HFFc6 (cell line): ENCODE results near the gene SEMA4D. TPM values are rescaled to one million over a fixed set of nuclear protein-coding genes. Genes with fewer than 3 reads are reported as not detected.

Experiments used
- DNase-seq: peaks from one replicate; pipeline ENCODE4 v3.0.0-alpha.2; 2018
- H3K27ac Mint-ChIP-seq: 2 replicates; pipeline ENCODE4 v1.8.0; 2020; ENCODE audit warnings: mild to moderate bottlenecking, mixed read lengths
- H3K27me3 Mint-ChIP-seq: 2 replicates; pipeline ENCODE4 v1.8.0; 2021; ENCODE audit warnings: mild to moderate bottlenecking, moderate library complexity, mixed read lengths; ENCODE audit not compliant: insufficient read depth
- H3K36me3 Mint-ChIP-seq: 2 replicates; pipeline ENCODE4 v1.8.0; 2021; ENCODE audit warnings: low read depth, mixed read lengths
- H3K4me1 Mint-ChIP-seq: 2 replicates; pipeline ENCODE4 v1.8.0; 2020; ENCODE audit warnings: low read depth, mixed read lengths
- H3K4me3 Mint-ChIP-seq: 2 replicates; pipeline ENCODE4 v1.8.0; 2020; ENCODE audit warnings: mild to moderate bottlenecking, moderate library complexity, mixed read lengths
- H3K9me3 Mint-ChIP-seq: 2 replicates; pipeline ENCODE4 v1.8.0; 2020; ENCODE audit warnings: mild to moderate bottlenecking, mixed read lengths
- CTCF ChIP-seq: fragments of 200-600 bp; sonication (generic); IDR thresholded peaks from 2 replicates; pipeline ENCODE4 v1.5.0; 2021; ENCODE audit warnings: antibody characterized with exemption, mild to moderate bottlenecking
- total RNA-seq, 6 experiments: library from RNA; stranded (reverse); fragmentation: NEBNext Ultra II Directional; extraction: Animal tissue kit (Norgen Biotek cat#: 25700); gene quantifications; 2 replicates in 1 of 6; 3 replicates in 5 of 6; pipeline ENCODE4 v1.2.3, GENCODE V29; 2021

The SEMA4D gene
- total RNA-seq, 6 experiments from 2014 or later, result not detected

- H3K9me3 Mint-ChIP-seq, result no peaks in the 10 kb centered on the region
- no peak overlapping the region for H3K4me3 Mint-ChIP-seq
Observed at GRCh38 chr9:89458768-89459496, 39.0 kb downstream of the SEMA4D start.

GRCh38 chr9:89457376-89457855, 40.5 kb downstream of the SEMA4D start:
- no peak for TF ChIP-seq CTCF
- Mint-ChIP-seq H3K27me3 (peaks cover 13% of the 10 kb centered on the region), H3K36me3 (no peaks in the 10 kb centered on the region), H3K9me3 (no peaks in the 10 kb centered on the region; the same call in 1 of the 2 replicates), H3K27ac (no peak overlapping the region), H3K4me1 (no peaks in the 10 kb centered on the region), H3K4me3 (no peak overlapping the region)
- DNase-seq, result no peak

More at GRCh38 chr9:89458768-89459496, 39.0 kb downstream of the SEMA4D start:
- Mint-ChIP-seq H3K27me3 (peaks cover 10% of the 10 kb centered on the region), H3K36me3 (no peaks in the 10 kb centered on the region), H3K27ac (no peak overlapping the region), H3K4me1 (no peaks in the 10 kb centered on the region)
- no peak for TF ChIP-seq CTCF
- DNase-seq, result no peak

GRCh38 chr9:89455356-89455824, 42.5 kb downstream of the SEMA4D start:
- Mint-ChIP-seq H3K9me3 (no peaks in the 10 kb centered on the region; the same call in 1 of the 2 replicates), H3K4me1 (no peaks in the 10 kb centered on the region), H3K4me3 (no peak overlapping the region), H3K27ac (no peak overlapping the region), H3K36me3 (no peaks in the 10 kb centered on the region), H3K27me3 (peaks cover 22% of the 10 kb centered on the region)
- DNase-seq, result no peak
- TF ChIP-seq CTCF, result no peak

GRCh38 chr9:89454498-89455355, 43.2 kb downstream of the SEMA4D start:
- no peaks in the 10 kb centered on the region for H3K4me1 Mint-ChIP-seq
- no peak for DNase-seq
- H3K9me3 Mint-ChIP-seq, result no peaks in the 10 kb centered on the region; the same call in 1 of the 2 replicates
- no peaks in the 10 kb centered on the region for H3K36me3 Mint-ChIP-seq
- no peak for TF ChIP-seq CTCF
- no peak overlapping the region for H3K4me3 Mint-ChIP-seq
- H3K27me3 Mint-ChIP-seq, result peaks cover 22% of the 10 kb centered on the region
- no peak overlapping the region for H3K27ac Mint-ChIP-seq

GRCh38 chr9:89453452-89453851, 44.5 kb downstream of the SEMA4D start:
- Mint-ChIP-seq H3K9me3 (no peaks in the 10 kb centered on the region; the same call in 1 of the 2 replicates), H3K36me3 (no peaks in the 10 kb centered on the region), H3K4me1 (no peaks in the 10 kb centered on the region), H3K4me3 (no peak overlapping the region), H3K27me3 (peaks cover 23% of the 10 kb centered on the region), H3K27ac (no peak overlapping the region)
- TF ChIP-seq CTCF, result no peak
- DNase-seq, result no peak
